Mucosa of descending colon (tissue), 3 donors: ENCODE results near the gene ZNF609. TPM values are rescaled to one million over a fixed set of nuclear protein-coding genes. Genes with fewer than 3 reads are reported as not detected.

Experiments
- ATAC-seq: fragments of 200-7000 bp; cut with Tn5 transposase; one replicate; pipeline ENCODE4 v1.9.1; 2020; ENCODE audit warnings: mild to moderate bottlenecking, moderate library complexity
- DNase-seq, 3 donors: peaks; one replicate each; pipeline ENCODE4 v3.0.0-alpha.2; 2020
- H3K36me3 ChIP-seq: fragments of 200-600 bp; one replicate; pipeline ENCODE4 v1.8.0; 2021; ENCODE audit warnings: low read depth, mild to moderate bottlenecking
- H3K4me1 ChIP-seq: fragments of 200-600 bp; one replicate; pipeline ENCODE4 v1.8.0; 2021; ENCODE audit warnings: low read depth, mild to moderate bottlenecking
- H3K4me3 ChIP-seq: fragments of 200-600 bp; one replicate; pipeline ENCODE4 v1.8.0; 2021; ENCODE audit warnings: mild to moderate bottlenecking
- H3K9me3 ChIP-seq: fragments of 200-600 bp; one replicate; pipeline ENCODE4 v1.8.0; 2021; ENCODE audit warnings: mild to moderate bottlenecking
- CTCF ChIP-seq: fragments of 200-600 bp; IDR thresholded peaks from one replicate; pipeline ENCODE4 v1.8.0; 2022; ENCODE audit warnings: antibody characterized with exemption, mild to moderate bottlenecking
- intact Hi-C, 2 donors: fragments of 100-400 bp; cut with DNase I in 1 of 2; cut with micrococcal nuclease in 1 of 2; formaldehyde crosslinking; loops; one replicate each; pipeline versions ENCODE4 v1.11.0 to v1.11.1; 2022; cut with DNase I, micrococcal nuclease
- total RNA-seq, 3 donors: library from RNA; stranded (reverse); fragmentation: NEBNext Ultra II Directional in 2 of 3; extraction: Animal tissue kit (Norgen Biotek cat#: 25700) in 2 of 3; gene quantifications; one replicate each; pipeline versions ENCODE4 v1.2.1 to v1.2.4, GENCODE V29; 2021 to 2023
- donor health status: DM: no; HTN: no; CAD: no; lungs with moderate emphysema.
- donor health status: DM: no; HTN: no; CAD: no.
- donor health status: DM: no; HTN: yes; CAD: no.

The ZNF609 gene
- total RNA-seq, 3 donors from 2014 or later: 25.4 to 49.2 (median 29.5) TPM

- H3K36me3 ChIP-seq: peaks cover 4% of the 10 kb centered on the region
Observed at GRCh38 chr15:64685230-64685888, 225.0 kb downstream of the ZNF609 start.

GRCh38 chr15:64686130-64686735 is 225.9 kb downstream of the ZNF609 start:
- intact Hi-C loops: loop anchor here (5.0 kb wide), 1 partner anchor 41 kb away; no protein-coding TSS in a partner anchor
- H3K4me1 ChIP-seq: no peaks in the 10 kb centered on the region
- DNase-seq (peak in 1 of 3 donors; percentile 64), ATAC-seq (peak; percentile 41)
- TF ChIP-seq CTCF: peak; percentile 21
- H3K36me3 ChIP-seq: peaks cover 4% of the 10 kb centered on the region
- H3K9me3 ChIP-seq: no peaks in the 10 kb centered on the region
- H3K4me3 ChIP-seq: no peak overlapping the region

More at GRCh38 chr15:64685230-64685888, 225.0 kb downstream of the ZNF609 start:
- Histone ChIP-seq H3K9me3 (no peaks in the 10 kb centered on the region), H3K4me1 (no peaks in the 10 kb centered on the region), H3K4me3 (no peak overlapping the region)
- no peak for TF ChIP-seq CTCF
- ATAC-seq (no peak), DNase-seq (no peak)
- intact Hi-C loops: loop anchor here (5.0 kb wide), 1 partner anchor 42 kb away; no protein-coding TSS in a partner anchor

- ATAC-seq (no peak), DNase-seq (no peak)
- Histone ChIP-seq H3K4me3 (no peak overlapping the region), H3K36me3 (no peaks in the 10 kb centered on the region), H3K4me1 (no peaks in the 10 kb centered on the region), H3K9me3 (no peaks in the 10 kb centered on the region)
- TF ChIP-seq CTCF: no peak
- intact Hi-C loops: loop anchor here (5.0 kb wide), 1 partner anchor 40 kb away; no protein-coding TSS in a partner anchor
Observed at GRCh38 chr15:64687172-64687571, 226.8 kb downstream of the ZNF609 start.

- intact Hi-C loops: loop anchor here (5.0 kb wide), 1 partner anchor 40 kb away; no protein-coding TSS in a partner anchor
- DNase-seq (no peak), ATAC-seq (no peak)
- no peak overlapping the region for H3K4me3 ChIP-seq
- H3K36me3 ChIP-seq: no peaks in the 10 kb centered on the region
- TF ChIP-seq CTCF: no peak
- no peaks in the 10 kb centered on the region for H3K4me1 ChIP-seq
- H3K9me3 ChIP-seq: no peaks in the 10 kb centered on the region
Observed at GRCh38 chr15:64687688-64688087, 227.3 kb downstream of the ZNF609 start.

- intact Hi-C loops: loop anchor here (5.0 kb wide), 1 partner anchor 39 kb away; no protein-coding TSS in a partner anchor
- DNase-seq (no peak), ATAC-seq (no peak)
- Histone ChIP-seq H3K36me3 (no peaks in the 10 kb centered on the region), H3K9me3 (no peaks in the 10 kb centered on the region), H3K4me1 (no peaks in the 10 kb centered on the region), H3K4me3 (no peak overlapping the region)
- TF ChIP-seq CTCF: no peak
Observed at GRCh38 chr15:64688770-64689169, 228.4 kb downstream of the ZNF609 start.
